ENCODE measurements around the gene SYNGAP1.

GRCh38 chr6:33445119-33445603 is 25.3 kb downstream of the SYNGAP1 start:
- TF ChIP-seq POLR2A (IDR thresholded peaks at IDR 0.05) (no peak), CTCF (IDR thresholded peaks at IDR 0.05) (no peak)
